Fibroblast of mammary gland (primary cell): ENCODE data around the gene CLEC2L.

Experiments
- DNase-seq: peaks from one replicate; pipeline ENCODE4 v3.0.0-alpha.2; 2010; ENCODE audit warnings: low read depth
- H3K4me3 ChIP-seq: 2 replicates; pipeline ENCODE4 v1.5.1; 2011; ENCODE audit warnings: low read depth, mild to moderate bottlenecking, low read length, moderate library complexity; ENCODE audit not compliant: control insufficient read depth
- CTCF ChIP-seq: conservative IDR thresholded peaks from 2 replicates; pipeline ENCODE4 v1.5.1; 2011; ENCODE audit warnings: low read depth, low read length, inconsistent platforms; ENCODE audit not compliant: control insufficient read depth, insufficient read depth

CLEC2L gene

GRCh38 chr7:139495580-139496125, 27.8 kb upstream of the CLEC2L start:
- TF ChIP-seq CTCF = no peak
- DNase-seq = no peak
- no peak overlapping the region for H3K4me3 ChIP-seq

DNA sequence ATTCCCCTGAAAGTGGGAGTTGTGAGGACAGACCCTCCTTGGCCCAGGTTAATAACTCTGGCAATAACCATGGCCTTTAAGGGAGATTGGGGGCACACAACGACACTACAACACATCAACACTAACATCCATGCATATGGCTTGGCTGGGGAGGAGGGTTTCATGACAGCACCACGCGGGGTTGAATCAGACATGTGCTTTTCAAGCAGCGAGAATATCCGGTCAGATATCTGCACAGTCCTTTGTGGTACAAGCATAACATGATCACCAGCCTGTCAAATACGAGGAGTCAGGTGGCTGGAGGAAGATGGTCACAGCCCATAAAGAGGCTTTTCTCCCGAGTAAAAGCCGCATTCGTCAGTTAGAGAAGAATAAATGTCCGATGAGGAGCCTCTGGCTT, 27.0 kb upstream of the CLEC2L start:
- no peak overlapping the region for H3K4me3 ChIP-seq
- no peak for TF ChIP-seq CTCF
- no peak for DNase-seq

GRCh38 chr7:139500770-139501138, 22.7 kb upstream of the CLEC2L start:
- no peak for DNase-seq
- no peak for TF ChIP-seq CTCF
- H3K4me3 ChIP-seq = no peak overlapping the region

- no peak overlapping the region for H3K4me3 ChIP-seq
- DNase-seq = no peak
- no peak for TF ChIP-seq CTCF
Observed at GRCh38 chr7:139502226-139502625, 21.3 kb upstream of the CLEC2L start.

DNA sequence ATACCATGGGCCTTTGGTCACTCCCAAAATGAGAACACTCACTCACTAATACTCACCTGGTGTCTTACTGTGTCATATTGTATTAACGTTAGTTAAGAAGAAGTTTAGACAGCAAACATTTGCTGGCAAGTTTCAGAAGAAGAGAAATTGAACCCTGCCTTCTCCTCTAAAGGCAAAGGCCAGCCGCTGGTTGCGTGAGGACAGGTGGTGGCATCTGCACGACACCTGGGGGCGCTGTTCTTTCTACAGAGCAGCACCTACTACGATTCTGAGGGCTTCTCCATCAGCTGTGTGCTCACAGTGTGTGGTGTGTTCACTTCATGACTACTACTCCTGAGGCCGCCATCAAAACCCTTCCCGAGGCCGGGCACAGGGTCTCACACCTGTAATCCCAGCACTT, 17.9 kb upstream of the CLEC2L start:
- peak; percentile 17 for DNase-seq
- no peak overlapping the region for H3K4me3 ChIP-seq
- peak; percentile 23 for TF ChIP-seq CTCF

- no peak for TF ChIP-seq CTCF
- no peak for DNase-seq
- no peak overlapping the region for H3K4me3 ChIP-seq
Observed at GRCh38 chr7:139509535-139509934, 13.9 kb upstream of the CLEC2L start.

DNA sequence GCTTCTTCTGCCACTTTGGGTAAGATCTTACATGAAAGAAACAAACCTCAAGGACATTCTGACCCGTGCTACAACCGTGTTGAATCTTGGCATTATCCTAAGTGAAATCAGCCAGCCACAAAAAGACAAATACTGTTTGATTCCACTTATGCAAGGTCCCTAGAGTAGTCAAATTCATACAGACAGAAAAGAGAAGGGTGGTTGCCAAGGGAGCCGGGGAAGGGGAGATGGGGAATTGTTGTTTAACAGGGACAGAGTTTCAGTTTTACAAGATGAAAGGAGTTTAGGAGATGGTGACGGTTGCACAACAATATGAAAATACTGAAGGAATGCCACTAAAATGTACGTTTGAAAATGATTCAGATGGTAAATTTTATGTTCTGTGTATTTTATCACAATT, 12.2 kb upstream of the CLEC2L start:
- no peak overlapping the region for H3K4me3 ChIP-seq
- no peak for TF ChIP-seq CTCF
- no peak for DNase-seq
